Measurements from ENCODE around the gene LDB3.

- TF ChIP-seq CTCF (IDR thresholded peaks at IDR 0.05) (no peak), POLR2A (IDR thresholded peaks at IDR 0.05) (no peak)
These were observed 84.0 kb downstream of the LDB3 start for GRCh38 chr10:86752311-86752710.
